GM18519 (cell line): ENCODE measurements around the gene AKR1B15.
"Not testable (repeated sequence)": the region's sequence is repeated elsewhere in the genome, so short reads cannot be mapped to it uniquely, and the experiment has no call there.

Experiments
- ATAC-seq: cut with Tn5 transposase; IDR thresholded peaks from one replicate; pipeline ENCODE4 v1.9.1; 2021; ENCODE audit warnings: mild to moderate bottlenecking, moderate library complexity; ENCODE audit not compliant: unreplicated experiment, low FRiP score

The AKR1B15 gene

GRCh38 chr7:134558370-134558769 is 9.5 kb downstream of the AKR1B15 start:
- no peak for ATAC-seq

- ATAC-seq = not testable (repeated sequence)
These were observed 12.7 kb downstream of the AKR1B15 start for GRCh38 chr7:134561616-134562015.

DNA sequence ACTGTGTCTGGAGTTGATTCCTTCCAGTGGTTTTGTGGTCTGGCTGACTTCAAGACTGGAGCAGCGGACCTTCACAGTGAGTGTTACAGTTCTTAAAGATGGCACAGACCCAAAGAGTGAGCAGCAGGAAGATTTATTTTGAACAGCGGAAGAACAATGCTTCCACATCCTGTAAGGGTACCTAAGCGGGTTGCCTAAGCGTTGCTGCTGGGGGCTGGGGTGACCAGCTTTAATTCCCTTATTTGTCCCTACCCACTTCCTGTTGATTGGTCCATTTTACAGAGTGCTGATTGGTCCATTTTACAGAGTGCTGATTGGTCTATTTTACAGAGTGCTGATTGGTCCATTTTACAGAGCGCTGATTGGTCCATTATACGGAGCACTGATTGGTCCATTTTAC is 13.2 kb downstream of the AKR1B15 start:
- no peak for ATAC-seq

GRCh38 chr7:134563398-134563749 is 14.5 kb downstream of the AKR1B15 start:
- ATAC-seq = not testable (repeated sequence)

DNA sequence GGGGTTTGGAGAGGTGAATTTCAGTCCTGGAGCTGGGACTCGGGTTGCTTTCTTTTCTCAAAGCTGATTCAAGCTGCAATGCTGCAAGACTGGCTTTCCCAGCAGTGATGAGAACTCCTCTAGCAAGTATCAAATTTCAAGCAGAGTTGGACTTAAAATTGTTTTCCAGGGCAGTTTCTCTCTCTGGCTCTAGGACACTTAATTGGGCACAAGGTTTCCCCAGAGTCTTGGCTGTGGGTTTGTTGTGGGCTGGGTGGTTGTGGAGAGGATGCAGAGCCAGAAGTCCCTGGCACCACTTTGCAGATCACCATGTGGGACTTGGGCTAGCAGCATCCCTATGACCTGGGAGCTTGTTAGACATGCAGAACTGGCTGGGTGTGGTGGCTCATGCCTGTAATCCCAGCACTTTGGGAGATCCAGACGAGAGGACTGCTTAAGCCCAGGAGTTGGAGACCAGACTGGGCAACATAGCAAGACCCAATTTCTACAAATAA is 16.8 kb downstream of the AKR1B15 start:
- ATAC-seq = no peak

DNA sequence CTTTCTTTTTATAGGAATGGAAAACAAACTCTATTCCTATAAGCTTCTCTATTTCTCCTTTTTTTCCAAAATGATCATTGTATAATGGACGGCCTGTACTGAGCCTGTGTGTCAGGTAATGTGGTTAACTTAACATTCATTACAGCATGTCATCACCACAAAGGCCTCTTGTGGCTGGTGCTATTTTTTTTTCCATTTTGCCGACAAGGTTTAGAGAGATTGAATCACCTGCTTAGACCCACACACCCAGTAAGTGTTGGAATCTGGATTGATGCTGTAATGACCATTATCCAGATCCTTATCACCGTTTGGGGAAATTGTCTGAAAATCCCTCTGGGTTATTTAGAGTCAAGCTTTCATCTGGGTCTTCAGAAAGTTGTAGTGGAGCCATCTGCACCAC is 18.5 kb downstream of the AKR1B15 start:
- ATAC-seq = no peak

GRCh38 chr7:134569962-134570361 is 21.1 kb downstream of the AKR1B15 start:
- not testable (repeated sequence) for ATAC-seq

DNA sequence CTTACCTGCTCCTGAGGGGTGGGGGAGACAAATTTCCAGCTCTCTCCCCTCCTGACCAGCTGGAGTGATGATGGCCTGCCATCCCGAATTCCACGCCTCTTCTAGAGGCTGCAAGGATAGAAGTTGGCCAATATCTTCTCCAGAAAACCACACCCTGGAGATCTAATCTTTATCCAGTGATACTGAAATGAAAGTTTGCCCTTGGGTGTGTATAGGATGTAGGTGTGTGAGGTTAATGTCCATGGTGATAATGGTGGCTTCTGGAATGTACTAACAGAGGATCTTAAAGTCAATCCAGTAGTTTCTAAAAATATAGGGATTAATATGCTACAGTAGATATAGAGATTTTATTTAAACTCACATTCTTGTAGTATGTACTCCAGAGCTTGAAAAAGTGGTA is 22.2 kb downstream of the AKR1B15 start:
- ATAC-seq = no peak

DNA sequence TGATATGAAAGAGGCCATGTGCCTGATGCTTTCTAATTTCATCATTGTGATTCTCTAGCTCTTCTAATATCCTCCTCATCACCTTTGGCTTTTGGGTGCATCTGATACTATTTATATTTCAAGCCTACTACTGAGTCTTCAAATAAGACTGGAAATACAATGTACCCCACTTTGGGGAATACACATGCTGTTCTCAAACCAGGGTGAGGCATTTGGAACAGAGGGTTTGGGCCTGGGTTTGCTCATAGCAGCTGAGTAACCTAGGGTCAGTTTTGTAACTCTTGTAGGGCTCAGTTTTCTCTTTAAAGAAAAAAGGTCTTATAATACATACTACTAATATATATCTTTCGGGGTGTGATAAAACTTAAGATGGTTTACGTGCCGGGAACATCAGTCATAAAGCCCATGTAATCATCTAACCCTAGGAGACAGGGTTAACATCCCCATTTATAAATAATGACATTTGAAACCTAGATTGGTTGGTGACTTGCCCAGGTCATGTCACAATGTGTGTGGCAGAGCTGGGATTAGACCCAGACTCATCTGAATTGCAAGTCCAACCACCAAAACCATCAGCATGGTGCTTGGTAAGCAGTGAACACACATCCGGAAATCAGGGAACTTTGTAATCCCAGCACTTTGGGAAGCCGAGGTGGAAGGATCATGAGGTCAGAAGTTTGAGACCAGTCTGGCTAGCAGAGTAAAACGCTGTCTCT is 23.0 kb downstream of the AKR1B15 start:
- no peak for ATAC-seq

DNA sequence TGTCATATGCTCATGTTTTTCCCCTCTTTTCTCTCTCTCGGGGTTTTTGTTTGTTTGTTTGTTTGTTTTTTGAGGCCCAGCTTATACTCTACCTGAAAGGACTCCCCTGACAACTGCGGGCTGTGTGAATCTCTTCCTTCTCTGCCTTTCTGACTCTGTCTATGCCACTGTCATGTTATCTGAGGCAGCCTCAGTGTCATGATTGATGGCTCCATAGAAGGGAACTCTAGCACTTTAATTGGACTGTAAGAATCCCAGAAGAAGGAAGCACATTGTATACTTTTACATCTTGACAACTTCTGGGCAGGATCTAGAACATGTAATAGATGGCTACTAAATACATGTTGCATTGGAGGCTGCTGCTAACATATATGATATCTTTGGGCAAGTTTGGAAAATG is 25.4 kb downstream of the AKR1B15 start:
- no peak for ATAC-seq

- no peak for ATAC-seq
These were observed 35.4 kb downstream of the AKR1B15 start for GRCh38 chr7:134584290-134584689.

DNA sequence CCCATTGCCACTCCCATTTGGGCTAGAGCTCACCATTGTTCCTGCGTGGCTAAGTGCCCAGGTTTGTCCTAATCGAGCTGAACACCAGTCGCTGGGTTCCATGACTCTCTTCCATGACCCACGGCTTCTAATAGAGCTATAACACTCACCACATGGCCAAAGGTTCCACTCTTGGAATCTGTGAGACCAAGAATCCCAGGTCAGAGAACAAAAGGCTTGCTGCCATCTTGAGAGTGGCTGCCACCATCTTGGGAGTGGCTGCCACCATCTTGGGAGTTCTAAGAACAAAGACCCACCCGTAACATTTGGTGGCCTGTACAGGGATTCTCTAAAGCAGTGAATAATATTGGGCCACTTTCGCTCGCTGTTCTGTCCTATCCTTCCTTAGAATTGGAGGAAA is 37.0 kb downstream of the AKR1B15 start:
- ATAC-seq = no peak

DNA sequence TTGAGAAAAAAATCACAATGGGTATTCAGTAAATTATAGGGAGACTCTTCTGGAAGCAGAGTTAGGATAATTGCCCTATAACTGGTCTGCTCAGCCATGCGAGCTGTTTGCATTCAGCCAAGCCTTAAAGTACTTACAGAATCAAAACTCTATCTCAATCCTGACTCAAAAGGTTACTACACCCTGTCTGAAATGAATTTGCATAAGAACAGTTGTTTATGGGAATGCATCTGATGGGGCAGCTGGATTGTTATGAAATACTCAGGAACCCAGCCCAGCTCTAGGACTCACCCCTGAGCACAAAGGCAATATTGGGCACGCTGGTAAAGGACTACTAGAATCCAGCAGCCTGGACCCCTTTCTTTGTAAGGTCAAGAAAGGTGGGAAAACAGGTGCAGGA is 38.8 kb downstream of the AKR1B15 start:
- no peak for ATAC-seq

DNA sequence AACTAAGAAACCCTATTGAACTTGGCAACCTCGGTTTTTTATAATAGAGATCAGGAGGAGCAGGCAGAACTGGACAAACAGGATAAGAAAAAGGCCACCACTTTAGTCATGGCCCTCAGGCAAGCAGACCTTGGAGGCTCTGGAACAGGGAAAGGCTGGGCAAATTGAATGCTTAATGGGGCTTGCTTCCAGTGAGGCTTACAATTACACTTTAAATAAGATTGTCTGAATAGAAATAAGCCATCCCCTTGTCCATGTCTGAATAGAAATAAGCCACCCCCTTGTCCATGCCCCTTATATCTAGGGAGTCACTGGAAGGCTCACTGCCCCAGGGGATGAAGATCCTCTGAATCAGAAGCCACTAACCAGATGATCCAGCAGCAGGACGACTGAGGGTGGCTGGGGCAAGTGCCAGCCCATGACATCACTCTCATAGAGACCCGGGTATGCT is 40.6 kb downstream of the AKR1B15 start:
- no peak for ATAC-seq

GRCh38 chr7:134593530-134594392 is 44.9 kb downstream of the AKR1B15 start:
- ATAC-seq = no peak

DNA sequence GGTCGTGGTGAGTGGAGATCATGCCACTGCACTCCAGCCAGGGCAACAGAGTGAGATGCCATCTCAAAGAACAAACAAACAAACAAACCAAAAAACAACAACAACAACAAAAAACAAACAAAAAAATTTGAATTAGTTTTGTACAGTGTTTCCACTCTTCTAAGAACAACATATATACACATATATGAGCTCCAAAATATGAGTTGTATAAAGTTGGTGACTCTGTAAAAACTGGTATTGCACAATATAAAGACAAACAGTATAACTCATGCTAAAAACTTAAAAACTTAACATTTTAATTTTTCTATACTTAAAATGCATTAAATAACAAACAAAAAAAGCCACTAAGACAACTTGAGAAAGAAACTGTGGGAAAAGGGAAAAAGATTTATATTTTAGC is 46.0 kb downstream of the AKR1B15 start:
- ATAC-seq = no peak

DNA sequence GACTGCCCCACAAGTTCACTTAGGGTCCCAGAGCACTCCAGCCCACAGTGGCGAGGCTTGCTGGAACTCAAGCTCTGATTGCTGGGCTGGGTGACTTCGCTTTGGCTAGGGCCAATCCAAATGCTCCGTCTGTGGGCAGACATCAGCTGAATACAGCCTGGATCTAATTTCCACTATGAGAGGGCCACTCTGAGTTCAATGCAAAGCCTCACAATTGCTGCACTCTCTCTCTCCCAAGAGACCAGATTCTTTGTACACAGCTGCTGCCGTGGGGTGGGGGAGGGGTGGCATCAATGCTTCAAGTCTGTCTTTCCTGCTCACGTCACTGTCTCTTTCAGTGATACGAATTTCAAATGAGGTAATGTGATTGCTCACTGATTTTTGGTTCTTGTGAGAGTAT is 50.5 kb downstream of the AKR1B15 start:
- no peak for ATAC-seq

GRCh38 chr7:134601459-134601858 is 52.5 kb downstream of the AKR1B15 start:
- ATAC-seq = no peak

- ATAC-seq = no peak
These were observed 54.1 kb downstream of the AKR1B15 start for GRCh38 chr7:134602881-134603451.

GRCh38 chr7:134605978-134606923 is 57.3 kb downstream of the AKR1B15 start:
- no peak for ATAC-seq
